DOHH2 (cell line): Measurements from ENCODE around the gene ERFE.

Experiments used
- CTCF ChIP-seq: fragments of 200-600 bp; sonication (generic); IDR thresholded peaks from one replicate; pipeline ENCODE4 v1.5.1; 2014; ENCODE audit warnings: antibody characterized with exemption, mild to moderate bottlenecking, low read depth, low read length; ENCODE audit not compliant: poor library complexity, severe bottlenecking
- EZH2phosphoT487 ChIP-seq: fragments of 200-600 bp; sonication (generic); IDR thresholded peaks from 2 replicates; pipeline ENCODE4 v1.6.1; 2017; ENCODE audit warnings: borderline replicate concordance, mild to moderate bottlenecking, antibody characterized with exemption, low read length, moderate library complexity, mixed read lengths

DNA sequence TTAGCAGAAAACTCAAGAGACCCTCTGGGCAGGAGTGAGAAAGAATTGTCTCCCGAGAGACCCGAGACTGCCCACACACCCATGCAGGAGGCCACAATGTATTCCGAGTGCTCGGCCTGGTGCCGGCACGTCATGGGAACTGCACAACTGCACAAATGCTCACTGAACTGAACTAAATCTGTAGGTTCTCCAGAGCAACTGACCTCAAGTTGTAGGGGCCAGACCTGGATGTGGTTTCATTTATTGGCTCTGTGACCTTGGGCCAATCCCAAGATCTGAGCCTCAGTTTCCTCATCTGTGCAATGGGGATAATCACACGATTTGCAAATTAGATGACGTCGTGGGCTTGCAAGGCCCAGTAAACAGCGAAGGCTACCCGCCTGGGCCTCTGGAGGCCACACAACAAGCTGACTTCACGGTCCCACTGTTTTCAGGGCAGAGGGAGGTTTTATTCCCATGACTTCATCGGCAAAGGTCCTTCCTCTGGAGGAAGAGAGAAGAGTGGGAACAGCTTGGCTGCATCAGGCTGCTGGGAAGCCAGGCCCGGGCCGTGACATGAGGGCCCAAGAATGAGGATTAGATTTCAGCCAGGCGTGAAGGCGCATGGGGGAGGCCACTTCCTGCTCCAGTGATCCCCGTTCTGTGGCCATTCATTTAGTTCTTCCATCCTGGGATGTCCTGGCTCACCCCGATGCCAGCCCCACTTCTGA, 3.6 kb upstream of the ERFE start:
- TF ChIP-seq CTCF (no peak), EZH2phosphoT487 (no peak)
